SU-DHL-6 (cell line): ENCODE data around the gene RASA2.

Experiments used
- H2AFZ ChIP-seq: fragments of 200-600 bp; sonication (generic); 2 replicates; pipeline ENCODE4 v1.6.1; 2014; ENCODE audit warnings: low read depth, mild to moderate bottlenecking, moderate library complexity, mixed read lengths, antibody characterized with exemption, low read length; ENCODE audit not compliant: severe bottlenecking
- H3F3A ChIP-seq: fragments of 200-600 bp; shearing (Covaris generic); 2 replicates; pipeline ENCODE4 v1.6.0; 2016; ENCODE audit warnings: antibody characterized with exemption, mild to moderate bottlenecking; ENCODE audit not compliant: insufficient read depth
- H3K27ac ChIP-seq: fragments of 200-600 bp; sonication (generic); 2 replicates; pipeline ENCODE4 v1.5.1; 2016; ENCODE audit warnings: low read depth, mild to moderate bottlenecking, low read length, moderate library complexity, mixed read lengths
- H3K27me3 ChIP-seq: fragments of 200-600 bp; sonication (generic), shearing (Covaris generic); 2 replicates; pipeline ENCODE4 v1.6.0; 2014; ENCODE audit warnings: mild to moderate bottlenecking, low read length
- H3K36me3 ChIP-seq: fragments of 200-600 bp; sonication (generic); 2 replicates; pipeline ENCODE4 v1.6.1; 2014; ENCODE audit warnings: mild to moderate bottlenecking, low read length, mixed read lengths
- H3K4me2 ChIP-seq: fragments of 300-600, 200-600 bp; shearing (Covaris generic), sonication (generic); 2 replicates; pipeline ENCODE4 v1.6.0; 2014; ENCODE audit warnings: low read length, low read depth, mild to moderate bottlenecking; ENCODE audit not compliant: poor library complexity, severe bottlenecking
- H3K4me3 ChIP-seq: fragments of 200-600 bp; sonication (generic); 2 replicates; pipeline ENCODE4 v1.5.1; 2014; ENCODE audit warnings: antibody characterized with exemption, low read length, mild to moderate bottlenecking, mixed read lengths; ENCODE audit not compliant: insufficient read depth, poor library complexity, severe bottlenecking
- H3K79me2 ChIP-seq: fragments of 200-600 bp; sonication (generic); 2 replicates; pipeline ENCODE4 v1.6.1; 2014; ENCODE audit warnings: mild to moderate bottlenecking, low read length, moderate library complexity; ENCODE audit not compliant: insufficient read depth
- H3K9ac ChIP-seq: fragments of 200-600 bp; sonication (generic); 2 replicates; pipeline ENCODE4 v1.7.0; 2014; ENCODE audit warnings: mild to moderate bottlenecking, low read length
- H3K9me2 ChIP-seq: fragments of 200-600 bp; sonication (generic); replicated peaks from 2 replicates; pipeline ENCODE4 v1.6.1; 2014; ENCODE audit warnings: low read length; ENCODE audit not compliant: insufficient read depth
- H3K9me3 ChIP-seq: fragments of 200-600 bp; sonication (generic); 2 replicates; pipeline ENCODE4 v1.6.1; 2014; ENCODE audit warnings: low read length, mixed read lengths; ENCODE audit not compliant: insufficient read depth
- H4K20me1 ChIP-seq: fragments of 200-600 bp; sonication (generic); 2 replicates; pipeline ENCODE4 v1.6.1; 2014; ENCODE audit warnings: low read depth, mild to moderate bottlenecking, antibody characterized with exemption, low read length, moderate library complexity, mixed read lengths
- CTCF ChIP-seq: fragments of 200-600 bp; sonication (generic); IDR thresholded peaks from one replicate; pipeline ENCODE4 v1.5.1; 2017; ENCODE audit warnings: antibody characterized with exemption, mild to moderate bottlenecking, low read length, moderate library complexity; ENCODE audit not compliant: insufficient read depth, poor library complexity, severe bottlenecking
- EZH2phosphoT487 ChIP-seq: fragments of 200-600 bp; sonication (generic), shearing (Covaris generic); conservative IDR thresholded peaks from 2 replicates; pipeline ENCODE4 v1.6.1; 2018; ENCODE audit warnings: mild to moderate bottlenecking, antibody characterized with exemption, low read length, moderate library complexity, mixed read lengths

RASA2 gene

GRCh38 chr3:141653847-141654246, 167.0 kb downstream of the RASA2 start:
- TF ChIP-seq EZH2phosphoT487 (no peak), CTCF (no peak)
- Histone ChIP-seq H3F3A (no peaks in the 10 kb centered on the region), H3K27me3 (no peaks in the 10 kb centered on the region), H3K27ac (no peak overlapping the region), H3K9ac (no peak overlapping the region), H3K4me2 (no peak overlapping the region), H3K4me3 (no peak overlapping the region), H3K9me2 (no peaks in the 10 kb centered on the region), H4K20me1 (no peaks in the 10 kb centered on the region), H3K36me3 (no peaks in the 10 kb centered on the region), H3K79me2 (no peaks in the 10 kb centered on the region), H2AFZ (no peak overlapping the region), H3K9me3 (peaks cover 18% of the 10 kb centered on the region; the same call in 1 of the 2 replicates)

GRCh38 chr3:141655801-141656200, 169.0 kb downstream of the RASA2 start:
- TF ChIP-seq CTCF (no peak), EZH2phosphoT487 (no peak)
- Histone ChIP-seq H3K27ac (no peak overlapping the region), H3K9ac (no peak overlapping the region), H3F3A (no peaks in the 10 kb centered on the region), H3K9me2 (no peaks in the 10 kb centered on the region), H2AFZ (no peak overlapping the region), H3K36me3 (no peaks in the 10 kb centered on the region), H3K4me3 (no peak overlapping the region), H3K79me2 (no peaks in the 10 kb centered on the region), H3K27me3 (no peaks in the 10 kb centered on the region), H3K4me2 (no peak overlapping the region), H3K9me3 (peaks cover 17% of the 10 kb centered on the region; the same call in 1 of the 2 replicates), H4K20me1 (no peaks in the 10 kb centered on the region)

- no peaks in the 10 kb centered on the region for H3K36me3 ChIP-seq
- H3K9me3 ChIP-seq = peaks cover 14% of the 10 kb centered on the region; the same call in 1 of the 2 replicates
- H3K9me2 ChIP-seq = no peaks in the 10 kb centered on the region
- TF ChIP-seq EZH2phosphoT487 (no peak), CTCF (no peak)
- no peaks in the 10 kb centered on the region for H4K20me1 ChIP-seq
- H3K4me2 ChIP-seq = no peak overlapping the region
- H3K9ac ChIP-seq = no peak overlapping the region
- no peaks in the 10 kb centered on the region for H3K27me3 ChIP-seq
- no peaks in the 10 kb centered on the region for H3K79me2 ChIP-seq
- H2AFZ ChIP-seq = no peak overlapping the region
- H3K27ac ChIP-seq = no peak overlapping the region
- no peaks in the 10 kb centered on the region for H3F3A ChIP-seq
- H3K4me3 ChIP-seq = no peak overlapping the region
Measured at GRCh38 chr3:141656771-141657170, 169.9 kb downstream of the RASA2 start.

GRCh38 chr3:141657516-141657915, 170.7 kb downstream of the RASA2 start:
- peaks cover 14% of the 10 kb centered on the region; the same call in 1 of the 2 replicates for H3K9me3 ChIP-seq
- H3K27ac ChIP-seq = no peak overlapping the region

More at GRCh38 chr3:141657516-141657915, 170.7 kb downstream of the RASA2 start:
- no peak overlapping the region for H3K9ac ChIP-seq
- H3K4me2 ChIP-seq = no peak overlapping the region
- H3K79me2 ChIP-seq = no peaks in the 10 kb centered on the region
- H3K9me2 ChIP-seq = no peaks in the 10 kb centered on the region
- H3F3A ChIP-seq = no peaks in the 10 kb centered on the region
- H3K27me3 ChIP-seq = no peaks in the 10 kb centered on the region
- H4K20me1 ChIP-seq = no peaks in the 10 kb centered on the region
- H3K36me3 ChIP-seq = no peaks in the 10 kb centered on the region
- TF ChIP-seq EZH2phosphoT487 = no peak
- no peak for TF ChIP-seq CTCF
- no peak overlapping the region for H3K4me3 ChIP-seq
- no peak overlapping the region for H2AFZ ChIP-seq
